H9 (cell line): ENCODE measurements around the gene HEPHL1. TPM values are rescaled to one million over a fixed set of nuclear protein-coding genes. Genes with fewer than 3 reads are reported as not detected.

ENCODE experiments used
- DNase-seq: peaks from one replicate; pipeline ENCODE4 v3.0.0-alpha.2; 2017
- H2AFZ ChIP-seq: one replicate; pipeline ENCODE4 v1.6.1; 2013; ENCODE audit warnings: mild to moderate bottlenecking, low read length, control low read depth, moderate library complexity
- H2AK5ac ChIP-seq: 2 replicates; pipeline ENCODE4 v1.6.1; 2013; ENCODE audit warnings: low read length, control low read depth, mixed read lengths; ENCODE audit not compliant: insufficient read length
- H2BK120ac ChIP-seq: one replicate; pipeline ENCODE4 v1.6.1; 2013; ENCODE audit warnings: low read depth, mild to moderate bottlenecking, low read length, control low read depth, inconsistent platforms; ENCODE audit not compliant: poor library complexity, severe bottlenecking
- H2BK12ac ChIP-seq: 2 replicates; pipeline ENCODE4 v1.6.1; 2013; ENCODE audit warnings: low read length, control low read depth, mixed read lengths, low read depth; ENCODE audit not compliant: insufficient read length
- H2BK15ac ChIP-seq: 2 replicates; pipeline ENCODE4 v1.6.1; 2013; ENCODE audit warnings: low read depth, low read length, control low read depth
- H2BK20ac ChIP-seq: one replicate; pipeline ENCODE4 v1.6.1; 2013; ENCODE audit warnings: low read depth, mild to moderate bottlenecking, low read length, control low read depth, inconsistent platforms; ENCODE audit not compliant: poor library complexity, severe bottlenecking
- H2BK5ac ChIP-seq: 2 replicates; pipeline ENCODE4 v1.6.1; 2013; ENCODE audit warnings: low read length, control low read depth, mixed read lengths; ENCODE audit not compliant: insufficient read length
- H3K14ac ChIP-seq: 2 replicates; pipeline ENCODE4 v1.6.1; 2013; ENCODE audit warnings: low read length, control low read depth; ENCODE audit not compliant: insufficient read depth
- H3K18ac ChIP-seq: 2 replicates; pipeline ENCODE4 v1.6.1; 2013; ENCODE audit warnings: low read depth, mild to moderate bottlenecking, mixed read lengths, low read length, control low read depth; ENCODE audit not compliant: insufficient read length
- H3K23ac ChIP-seq: 2 replicates; pipeline ENCODE4 v1.6.1; 2013; ENCODE audit warnings: low read length, control low read depth, mixed read lengths, low read depth; ENCODE audit not compliant: insufficient read length
- H3K23me2 ChIP-seq: 2 replicates; pipeline ENCODE4 v1.6.1; 2013; ENCODE audit warnings: low read depth, mild to moderate bottlenecking, mixed read lengths, low read length, control low read depth; ENCODE audit not compliant: insufficient read length, poor library complexity, severe bottlenecking
- H3K27ac ChIP-seq: 2 replicates; pipeline ENCODE4 v1.5.1; 2013; ENCODE audit warnings: low read length, control low read depth, mixed read lengths, low read depth; ENCODE audit not compliant: insufficient read length
- H3K27me3 ChIP-seq: 2 replicates; pipeline ENCODE4 v1.6.1; 2013; ENCODE audit warnings: low read length, control low read depth, inconsistent platforms; ENCODE audit not compliant: insufficient read depth
- H3K4ac ChIP-seq: 2 replicates; pipeline ENCODE4 v1.6.1; 2013; ENCODE audit warnings: low read depth, mild to moderate bottlenecking, control low read depth, inconsistent platforms, low read length, moderate library complexity
- H3K4me1 ChIP-seq: 2 replicates; pipeline ENCODE4 v1.6.1; 2013; ENCODE audit warnings: low read length, control low read depth, inconsistent platforms; ENCODE audit not compliant: insufficient read depth
- H3K4me2 ChIP-seq: 2 replicates; pipeline ENCODE4 v1.6.1; 2013; ENCODE audit warnings: low read length, control low read depth, mixed read lengths; ENCODE audit not compliant: insufficient read length, insufficient read depth
- H3K56ac ChIP-seq: 2 replicates; pipeline ENCODE4 v1.6.1; 2013; ENCODE audit warnings: low read depth, mild to moderate bottlenecking, mixed read lengths, low read length, control low read depth; ENCODE audit not compliant: insufficient read length
- H3K79me1 ChIP-seq: 2 replicates; pipeline ENCODE4 v1.6.1; 2013; ENCODE audit warnings: low read depth, mild to moderate bottlenecking, moderate library complexity, low read length, control low read depth, inconsistent platforms; ENCODE audit not compliant: insufficient read depth, poor library complexity, severe bottlenecking
- H3K79me2 ChIP-seq: 2 replicates; pipeline ENCODE4 v1.6.1; 2013; ENCODE audit warnings: low read length, control low read depth, inconsistent platforms; ENCODE audit not compliant: insufficient read depth
- H3K9ac ChIP-seq: 2 replicates; pipeline ENCODE4 v1.6.1; 2013; ENCODE audit warnings: low read length, control low read depth, mixed read lengths; ENCODE audit not compliant: insufficient read length; ENCODE audit errors: extremely low read depth
- H3K9me3 ChIP-seq: one replicate; pipeline ENCODE4 v1.6.1; 2013; ENCODE audit warnings: low read depth, low read length, inconsistent platforms; ENCODE audit not compliant: control insufficient read depth
- H3T11ph ChIP-seq: one replicate; pipeline ENCODE4 v1.6.1; 2013; ENCODE audit warnings: mild to moderate bottlenecking, low read length, control low read depth, inconsistent platforms
- H4K20me1 ChIP-seq: one replicate; pipeline ENCODE4 v1.6.1; 2013; ENCODE audit not compliant: control insufficient read depth, insufficient read length, insufficient read depth
- H4K5ac ChIP-seq: 2 replicates; pipeline ENCODE4 v1.6.1; 2013; ENCODE audit warnings: low read depth, mild to moderate bottlenecking, mixed read lengths, low read length, control low read depth; ENCODE audit not compliant: insufficient read length
- H4K8ac ChIP-seq: replicated peaks from 2 replicates; pipeline ENCODE4 v1.6.1; 2013; ENCODE audit warnings: low read length, control low read depth, mixed read lengths, low read depth; ENCODE audit not compliant: insufficient read length
- H4K91ac ChIP-seq: 2 replicates; pipeline ENCODE4 v1.6.1; 2013; ENCODE audit warnings: low read depth, mild to moderate bottlenecking, moderate library complexity, mixed read lengths, low read length, control low read depth; ENCODE audit not compliant: insufficient read length
- H3K27ac Mint-ChIP-seq, 3 experiments: 2 replicates in 2 of 3; 3 replicates in 1 of 3; pipeline ENCODE4 v1.8.0; 2020 to 2021; ENCODE audit warnings: mixed read lengths in 3 of 3, mild to moderate bottlenecking in 1 of 3, moderate library complexity in 1 of 3
- H3K27me3 Mint-ChIP-seq: 2 replicates; pipeline ENCODE4 v1.8.0; 2021; ENCODE audit warnings: low read depth, mild to moderate bottlenecking, moderate library complexity, mixed read lengths
- H3K36me3 Mint-ChIP-seq, 3 experiments: 2 replicates in 2 of 3; 3 replicates in 1 of 3; pipeline ENCODE4 v1.8.0; 2020 to 2021; ENCODE audit warnings: low read depth in 3 of 3, mixed read lengths in 3 of 3; ENCODE audit not compliant: insufficient read depth in 1 of 3
- H3K4me1 Mint-ChIP-seq, 2 experiments: 2 replicates each; pipeline ENCODE4 v1.8.0; 2020; ENCODE audit warnings: mixed read lengths in 2 of 2
- H3K4me3 Mint-ChIP-seq, 2 experiments: 2 replicates in 1 of 2; 3 replicates in 1 of 2; pipeline ENCODE4 v1.8.0; 2020 to 2021; ENCODE audit warnings: mild to moderate bottlenecking in 2 of 2, mixed read lengths in 2 of 2, moderate library complexity in 1 of 2
- H3K9me3 Mint-ChIP-seq, 2 experiments: 2 replicates in 1 of 2; 3 replicates in 1 of 2; pipeline ENCODE4 v1.8.0; 2020; ENCODE audit warnings: mild to moderate bottlenecking in 2 of 2, mixed read lengths in 2 of 2, moderate library complexity in 1 of 2
- WGBS: extraction: QIAGEN DNeasy Blood & Tissue Kit; methylation state at CpG from one replicate; pipeline ENCODE4 v1.1.7; 2013; ENCODE audit warnings: missing lambda C conversion rate, low lambda C conversion rate, mixed read lengths; ENCODE audit not compliant: insufficient read length; ENCODE audit errors: extremely low coverage; 5-methylcytosine and 5-hydroxymethylcytosine counted together
- total RNA-seq: library from RNA; stranded (reverse); gene quantifications from 2 replicates; pipeline ENCODE4 v1.2.1, GENCODE V29; 2021
- TF ChIP-seq, protein P1 (sequence below): fragments of 200-600 bp; sonication (generic); conservative IDR thresholded peaks from 3 replicates; pipeline ENCODE4 v1.8.0; 2021; ENCODE audit warnings: antibody characterized with exemption, mild to moderate bottlenecking

HEPHL1 gene
- total RNA-seq, 1 experiment from 2014 or later, result not detected

- peaks cover 4% of the 10 kb centered on the region for H3K79me1 ChIP-seq
- peaks cover 54% of the 10 kb centered on the region for H3K79me2 ChIP-seq
- no peak overlapping the region for H3K56ac ChIP-seq
- TF ChIP-seq, protein P1, sequence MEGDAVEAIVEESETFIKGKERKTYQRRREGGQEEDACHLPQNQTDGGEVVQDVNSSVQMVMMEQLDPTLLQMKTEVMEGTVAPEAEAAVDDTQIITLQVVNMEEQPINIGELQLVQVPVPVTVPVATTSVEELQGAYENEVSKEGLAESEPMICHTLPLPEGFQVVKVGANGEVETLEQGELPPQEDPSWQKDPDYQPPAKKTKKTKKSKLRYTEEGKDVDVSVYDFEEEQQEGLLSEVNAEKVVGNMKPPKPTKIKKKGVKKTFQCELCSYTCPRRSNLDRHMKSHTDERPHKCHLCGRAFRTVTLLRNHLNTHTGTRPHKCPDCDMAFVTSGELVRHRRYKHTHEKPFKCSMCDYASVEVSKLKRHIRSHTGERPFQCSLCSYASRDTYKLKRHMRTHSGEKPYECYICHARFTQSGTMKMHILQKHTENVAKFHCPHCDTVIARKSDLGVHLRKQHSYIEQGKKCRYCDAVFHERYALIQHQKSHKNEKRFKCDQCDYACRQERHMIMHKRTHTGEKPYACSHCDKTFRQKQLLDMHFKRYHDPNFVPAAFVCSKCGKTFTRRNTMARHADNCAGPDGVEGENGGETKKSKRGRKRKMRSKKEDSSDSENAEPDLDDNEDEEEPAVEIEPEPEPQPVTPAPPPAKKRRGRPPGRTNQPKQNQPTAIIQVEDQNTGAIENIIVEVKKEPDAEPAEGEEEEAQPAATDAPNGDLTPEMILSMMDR, result no peak
- no peaks in the 10 kb centered on the region for H3K9me3 ChIP-seq
- no peak overlapping the region for H2AK5ac ChIP-seq
- peaks cover 2 to 9% (median 6%) of the 10 kb centered on the region in 3 experiments; a peak in 5 of 7 replicates for H3K36me3 Mint-ChIP-seq
- H3K4me1 ChIP-seq, result peaks cover 16% of the 10 kb centered on the region; the same call in 1 of the 2 replicates
- no peak overlapping the region for H2BK20ac ChIP-seq
- H3K4me2 ChIP-seq, result peak overlapping the region; percentile 98
- H3K27ac ChIP-seq, result no peak overlapping the region
- H2AFZ ChIP-seq, result no peak overlapping the region
- no peak overlapping the region for H4K5ac ChIP-seq
- no peak overlapping the region for H2BK5ac ChIP-seq
- no peak overlapping the region for H2BK15ac ChIP-seq
- no peaks in the 10 kb centered on the region; the same call in 1 of the 2 replicates for H3K27me3 Mint-ChIP-seq
- peaks cover 22% of the 10 kb centered on the region for H3K23me2 ChIP-seq
- no peak overlapping the region for H3K4ac ChIP-seq
- H3K27me3 ChIP-seq, result no peaks in the 10 kb centered on the region
- no peak overlapping the region for H3K23ac ChIP-seq
- H2BK120ac ChIP-seq, result no peak overlapping the region
- H4K20me1 ChIP-seq, result no peaks in the 10 kb centered on the region
- H3K9ac ChIP-seq, result peak overlapping the region; percentile 90
- no peak overlapping the region for H4K91ac ChIP-seq
- no peak overlapping the region for H3K27ac Mint-ChIP-seq
- DNase-seq, result no peak
- H3K4me3 Mint-ChIP-seq, result no peak overlapping the region
- H4K8ac ChIP-seq, result no peak overlapping the region
- no peak overlapping the region for H2BK12ac ChIP-seq
- peaks cover 40 to 41% of the 10 kb centered on the region in 2 experiments for H3K4me1 Mint-ChIP-seq
- peaks cover 4 to 6% of the 10 kb centered on the region in 2 experiments; a peak in 3 of 5 replicates for H3K9me3 Mint-ChIP-seq
- H3T11ph ChIP-seq, result no peak overlapping the region
- no peak overlapping the region for H3K18ac ChIP-seq
- WGBS, result 100% methylated on average over 2 of the region's 7 CpGs
- no peak overlapping the region for H3K14ac ChIP-seq
Measured at GRCh38 chr11:94130298-94131046, 109.3 kb downstream of the HEPHL1 start.
